NCI-H526 (cell line): Measurements from ENCODE around the gene ARPC1A.
"Not testable (repeated sequence)": the region's sequence is repeated elsewhere in the genome, so short reads cannot be mapped to it uniquely, and the experiment has no call there.

ENCODE experiments used
- DNase-seq, 2 experiments: peaks; one replicate each; lab custom pipeline; 2025; lab: John Stamatoyannopoulos, UW

ARPC1A gene

GRCh38 chr7:99322659-99323058 lies 3.0 kb upstream of the ARPC1A start:
- not testable (repeated sequence) for DNase-seq

GRCh38 chr7:99324559-99324958 lies 1.1 kb upstream of the ARPC1A start:
- DNase-seq, result no peak

DNA sequence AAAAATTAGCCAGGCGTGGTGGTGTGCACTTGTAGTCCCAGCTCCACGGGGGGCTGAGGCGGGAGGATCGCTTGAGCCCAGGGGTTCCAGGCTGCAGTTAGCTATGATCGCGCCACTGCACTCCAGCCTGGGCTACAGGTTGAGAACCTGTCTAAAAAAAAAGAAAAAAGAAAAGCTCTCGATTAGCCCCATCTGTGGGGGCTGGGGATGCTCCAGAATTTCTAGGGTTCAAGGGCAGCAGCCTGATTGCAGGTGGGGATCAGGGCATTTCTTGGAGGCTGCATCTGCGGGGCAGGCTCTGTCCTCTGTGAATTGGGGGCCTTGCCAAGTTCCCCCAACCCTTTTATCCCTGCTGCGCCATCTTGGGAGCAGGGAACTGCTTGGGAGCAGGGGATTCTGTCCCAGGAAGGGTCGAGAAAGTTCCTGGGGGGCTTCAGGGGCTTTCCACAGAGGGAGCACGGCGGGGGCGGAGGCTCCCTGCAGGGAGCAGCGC lies 651 bp upstream of the ARPC1A start:
- peak in 1 of 2 experiments; percentile 37 for DNase-seq

DNA sequence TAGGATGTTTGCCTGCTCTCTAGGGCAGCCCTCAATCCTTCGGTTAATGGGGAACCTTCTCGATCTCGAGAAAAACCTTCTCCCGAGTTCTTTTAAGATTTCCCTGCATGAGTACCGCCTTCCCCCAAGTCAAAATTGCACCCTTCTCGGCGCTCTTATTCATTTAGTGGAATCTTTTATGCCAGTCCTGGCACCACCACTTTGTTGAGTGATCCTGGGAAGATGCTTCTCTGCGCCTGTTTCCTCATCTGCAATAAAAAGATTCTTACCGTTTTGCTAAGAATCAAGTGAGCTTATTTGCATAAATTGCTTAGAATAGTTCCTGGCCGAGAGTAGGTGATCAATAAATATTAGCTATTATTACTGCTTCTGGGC lies 697 bp downstream of the ARPC1A start:
- no peak for DNase-seq

- DNase-seq, result not testable (repeated sequence)
Measured at GRCh38 chr7:99330314-99330961, 4.7 kb downstream of the ARPC1A start.

DNA sequence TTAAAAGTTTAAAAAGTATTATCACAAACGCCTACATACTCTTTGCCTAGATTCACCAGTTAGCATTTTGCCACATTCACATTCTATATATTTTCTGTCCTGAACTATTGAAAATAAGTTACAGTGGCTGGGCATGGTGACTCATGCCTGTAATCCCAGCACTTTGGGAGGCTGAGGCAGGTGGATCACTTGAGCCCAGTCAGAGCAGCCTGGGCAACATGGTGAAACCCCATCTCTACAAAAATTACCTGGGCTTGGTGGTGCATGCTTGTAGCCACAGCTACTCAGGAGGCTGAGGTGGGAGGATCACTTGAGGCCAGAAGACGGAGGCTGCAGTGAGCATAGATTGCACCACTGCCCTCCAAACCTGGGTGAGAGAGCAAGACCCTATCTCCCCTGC lies 5.3 kb downstream of the ARPC1A start:
- DNase-seq, result no peak

- no peak for DNase-seq
Measured at GRCh38 chr7:99339595-99339994, 13.9 kb downstream of the ARPC1A start.

- no peak for DNase-seq
Measured at GRCh38 chr7:99340659-99341058, 15.0 kb downstream of the ARPC1A start.

DNA sequence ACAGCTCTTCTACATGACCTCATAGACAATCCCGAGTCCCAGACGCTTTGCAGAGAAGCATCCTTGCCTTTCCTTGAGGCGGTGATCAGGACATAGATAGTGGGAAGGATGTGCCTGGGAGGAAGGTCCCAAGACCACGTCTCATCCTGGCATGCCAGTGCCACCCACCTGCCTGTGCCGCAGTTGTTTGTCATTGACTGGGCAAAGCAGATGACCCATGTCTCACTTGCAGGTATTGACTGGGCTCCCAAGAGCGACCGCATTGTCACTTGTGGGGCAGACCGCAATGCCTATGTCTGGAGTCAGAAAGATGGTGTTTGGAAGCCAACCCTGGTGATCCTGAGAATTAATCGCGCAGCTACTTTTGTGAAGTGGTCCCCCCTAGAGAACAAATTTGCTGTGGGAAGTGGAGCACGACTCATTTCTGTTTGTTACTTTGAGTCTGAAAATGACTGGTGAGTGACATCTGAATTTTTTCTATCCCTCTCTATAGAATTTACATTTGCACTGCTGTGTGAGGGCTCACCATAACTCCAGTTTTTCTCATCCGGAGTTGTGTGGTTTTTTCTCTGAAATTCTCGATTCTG lies 18.5 kb downstream of the ARPC1A start:
- DNase-seq, result no peak

GRCh38 chr7:99350641-99351040 lies 24.9 kb downstream of the ARPC1A start:
- DNase-seq, result not testable (repeated sequence)

DNA sequence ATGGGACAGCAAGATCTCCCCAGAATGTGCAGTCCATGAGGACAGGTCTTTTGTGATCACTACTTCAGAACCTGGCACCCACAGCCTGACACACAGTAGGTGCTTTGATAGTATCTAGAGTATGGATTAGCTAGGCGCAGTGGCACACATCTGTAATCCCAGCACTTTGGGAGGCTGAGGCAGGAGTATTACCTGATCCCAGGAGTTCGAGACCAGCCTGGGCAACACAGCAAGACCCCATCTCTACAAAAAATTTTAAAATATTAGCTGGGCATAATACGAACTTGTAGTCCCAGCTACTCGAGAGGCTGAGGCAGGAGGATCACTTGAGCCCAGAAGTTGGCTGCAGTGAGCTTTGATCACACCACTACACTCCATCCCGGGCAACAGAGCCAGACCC lies 26.5 kb downstream of the ARPC1A start:
- no peak for DNase-seq

DNA sequence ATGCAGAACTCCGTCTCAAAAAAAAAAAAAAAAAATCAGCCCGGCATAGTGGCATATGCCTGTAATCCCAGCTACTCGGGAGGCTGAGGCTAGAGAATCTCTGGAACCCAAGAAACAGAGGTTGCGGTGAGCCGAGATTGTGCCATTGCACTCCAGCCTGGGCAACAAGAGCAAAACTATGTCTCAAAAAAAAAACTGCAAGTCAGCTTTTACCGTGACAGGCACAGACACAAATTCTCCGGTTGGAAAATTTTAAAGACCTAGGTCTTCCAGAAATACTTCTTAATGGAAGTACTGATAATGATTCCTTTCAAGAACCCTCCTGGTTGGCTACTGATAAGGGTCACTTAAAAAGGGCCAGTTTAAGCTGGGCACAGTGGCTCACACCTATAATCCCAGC lies 29.4 kb downstream of the ARPC1A start:
- DNase-seq, result no peak

- no peak for DNase-seq
Measured at GRCh38 chr7:99357701-99358490, 32.2 kb downstream of the ARPC1A start.

DNA sequence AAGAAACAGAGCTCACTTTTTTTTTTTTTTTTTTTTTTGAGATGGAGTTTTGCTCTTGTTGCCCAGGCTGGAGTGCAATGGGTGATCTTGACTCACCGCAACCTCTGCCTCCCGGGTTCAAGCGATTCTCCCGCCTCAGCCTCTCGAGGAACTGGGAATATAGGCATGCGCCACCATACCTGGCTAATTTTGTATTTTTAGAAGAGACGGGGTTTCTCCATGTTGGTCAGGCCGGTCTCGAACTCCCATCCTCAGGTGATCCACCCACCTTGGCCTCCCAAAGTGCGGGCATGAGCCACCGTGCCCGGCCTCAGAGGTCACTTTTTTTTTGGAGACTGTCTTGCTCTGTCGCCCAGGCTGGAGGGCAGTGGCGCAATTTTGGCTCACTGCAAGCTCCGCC lies 32.8 kb downstream of the ARPC1A start:
- not testable (repeated sequence) for DNase-seq

GRCh38 chr7:99359465-99360154 lies 33.9 kb downstream of the ARPC1A start:
- no peak for DNase-seq

DNA sequence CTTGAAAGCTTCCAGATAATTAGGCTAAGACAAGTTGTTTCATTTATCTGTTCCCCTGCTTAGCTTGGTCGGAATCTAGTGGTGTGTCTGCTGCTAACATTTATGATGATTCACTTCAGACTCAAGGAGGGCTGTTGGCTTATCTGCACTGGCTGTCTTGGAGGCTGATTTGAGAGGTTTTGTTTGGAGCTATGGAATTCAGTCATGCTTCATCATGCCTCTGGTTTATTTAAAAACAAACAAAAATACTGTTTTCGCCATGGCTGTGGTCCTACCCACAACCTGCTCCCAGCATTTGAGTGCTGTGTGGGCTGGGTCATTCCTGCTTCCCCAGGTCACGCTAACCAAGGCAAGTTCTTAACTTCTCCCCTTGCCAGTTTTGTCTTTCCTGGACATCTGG lies 37.1 kb downstream of the ARPC1A start:
- DNase-seq, result no peak

GRCh38 chr7:99363286-99363685 lies 37.6 kb downstream of the ARPC1A start:
- no peak for DNase-seq

DNA sequence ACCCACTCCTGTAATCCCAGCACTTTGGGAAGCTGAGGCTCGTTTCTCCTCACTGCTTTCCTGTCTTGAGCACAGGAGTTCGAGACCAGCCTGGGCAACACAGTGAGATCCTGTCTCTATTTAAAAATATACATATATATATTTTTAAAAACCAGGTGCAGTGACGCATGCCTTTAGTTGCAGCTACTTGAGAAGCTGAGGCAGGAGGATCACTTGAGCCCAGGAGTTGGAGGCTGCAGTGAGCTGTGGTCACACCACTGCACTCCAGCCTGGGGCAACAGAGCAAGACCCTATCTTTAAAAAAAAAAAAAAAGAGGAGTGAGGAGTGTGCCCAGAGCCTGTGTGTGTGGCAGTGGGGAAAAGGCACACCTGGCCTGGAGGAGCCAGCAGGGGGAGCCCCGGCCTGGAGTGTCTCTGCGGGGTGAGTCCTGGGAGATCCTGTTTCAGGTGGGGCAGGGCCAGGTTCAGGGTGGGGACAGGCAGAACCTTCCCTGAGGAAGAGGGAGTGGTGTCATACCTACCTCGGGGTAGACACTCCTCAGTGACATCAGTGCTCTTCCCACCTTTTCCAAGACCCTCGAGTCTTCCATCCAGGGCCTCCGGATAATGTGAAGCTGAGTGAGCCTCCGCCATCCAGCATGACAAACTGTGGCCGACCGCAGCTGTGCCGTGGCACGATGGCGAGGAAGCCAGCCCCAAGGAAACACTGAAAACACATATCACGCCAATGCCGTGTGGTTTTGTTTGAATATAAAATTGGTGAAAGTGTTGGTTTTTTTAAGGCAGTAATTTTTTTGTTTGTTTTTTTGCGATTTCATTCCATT lies 39.8 kb downstream of the ARPC1A start:
- peak in 1 of 2 experiments; percentile 55 for DNase-seq

DNA sequence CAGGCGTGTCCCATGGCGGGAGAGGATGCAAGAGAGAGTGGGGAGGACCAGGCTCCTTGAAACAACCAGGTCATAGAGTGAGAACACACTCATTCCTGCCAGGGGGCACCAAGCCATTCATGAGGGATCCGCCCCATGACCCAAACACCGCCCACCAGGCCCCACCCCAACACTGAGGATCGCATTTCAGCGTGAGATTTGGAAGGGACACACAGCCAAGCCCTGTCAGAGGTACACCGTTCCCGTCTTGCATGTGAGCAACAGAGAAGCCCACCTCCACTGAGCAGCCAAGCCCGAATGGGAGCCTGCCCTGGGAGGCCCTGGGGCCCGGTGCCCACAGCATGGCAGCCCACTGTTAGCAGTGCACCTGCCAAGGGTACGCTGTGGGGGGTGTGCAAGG lies 40.9 kb downstream of the ARPC1A start:
- no peak for DNase-seq

- DNase-seq, result no peak
Measured at GRCh38 chr7:99368750-99369389, 43.2 kb downstream of the ARPC1A start.

GRCh38 chr7:99369767-99370391 lies 44.2 kb downstream of the ARPC1A start:
- no peak for DNase-seq
